ENCODE results near the gene KLLN. TPM values are rescaled to one million over a fixed set of nuclear protein-coding genes. Genes with fewer than 3 reads are reported as not detected.
A peak's percentile ranks its signal among the peaks of the same experiment; 100 is the strongest.
"Not testable (repeated sequence)": the region's sequence is repeated elsewhere in the genome, so short reads cannot be mapped to it uniquely, and the experiment has no call there.

The KLLN gene, protein sequence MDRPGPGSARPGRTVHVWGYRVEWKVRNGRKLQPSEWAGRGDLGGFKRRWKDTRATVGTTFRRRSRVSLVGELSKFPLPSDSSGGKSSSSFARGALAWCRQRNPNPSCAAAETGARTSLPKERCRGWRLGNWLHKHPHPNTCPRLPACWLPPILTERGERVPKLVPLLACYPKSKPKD
- 2.2 TPM for total RNA-seq

DNA sequence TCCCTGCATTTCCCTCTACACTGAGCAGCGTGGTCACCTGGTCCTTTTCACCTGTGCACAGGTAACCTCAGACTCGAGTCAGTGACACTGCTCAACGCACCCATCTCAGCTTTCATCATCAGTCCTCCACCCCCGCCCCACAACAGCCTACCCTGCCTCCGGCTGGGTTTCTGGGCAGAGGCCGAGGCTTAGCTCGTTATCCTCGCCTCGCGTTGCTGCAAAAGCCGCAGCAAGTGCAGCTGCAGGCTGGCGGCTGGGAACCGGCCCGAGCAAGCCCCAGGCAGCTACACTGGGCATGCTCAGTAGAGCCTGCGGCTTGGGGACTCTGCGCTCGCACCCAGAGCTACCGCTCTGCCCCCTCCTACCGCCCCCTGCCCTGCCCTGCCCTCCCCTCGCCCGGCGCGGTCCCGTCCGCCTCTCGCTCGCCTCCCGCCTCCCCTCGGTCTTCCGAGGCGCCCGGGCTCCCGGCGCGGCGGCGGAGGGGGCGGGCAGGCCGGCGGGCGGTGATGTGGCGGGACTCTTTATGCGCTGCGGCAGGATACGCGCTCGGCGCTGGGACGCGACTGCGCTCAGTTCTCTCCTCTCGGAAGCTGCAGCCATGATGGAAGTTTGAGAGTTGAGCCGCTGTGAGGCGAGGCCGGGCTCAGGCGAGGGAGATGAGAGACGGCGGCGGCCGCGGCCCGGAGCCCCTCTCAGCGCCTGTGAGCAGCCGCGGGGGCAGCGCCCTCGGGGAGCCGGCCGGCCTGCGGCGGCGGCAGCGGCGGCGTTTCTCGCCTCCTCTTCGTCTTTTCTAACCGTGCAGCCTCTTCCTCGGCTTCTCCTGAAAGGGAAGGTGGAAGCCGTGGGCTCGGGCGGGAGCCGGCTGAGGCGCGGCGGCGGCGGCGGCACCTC is at the start of gene KLLN, which contains the start of gene PTEN:
KLLN (minus strand) TSS at position 481 of the 891 bp plus-strand sequence. CDS start 1,046 bp downstream, outside the sequence.
PTEN (plus strand) TSS at position 573 of the 891 bp plus-strand sequence. CDS start 845 bp downstream, outside the sequence.
- peak; percentile 71 to 91 (median 89) for DNase-seq (ENCODE audit: low read depth in 2 of 3, low spot score in 2 of 3)

DNA sequence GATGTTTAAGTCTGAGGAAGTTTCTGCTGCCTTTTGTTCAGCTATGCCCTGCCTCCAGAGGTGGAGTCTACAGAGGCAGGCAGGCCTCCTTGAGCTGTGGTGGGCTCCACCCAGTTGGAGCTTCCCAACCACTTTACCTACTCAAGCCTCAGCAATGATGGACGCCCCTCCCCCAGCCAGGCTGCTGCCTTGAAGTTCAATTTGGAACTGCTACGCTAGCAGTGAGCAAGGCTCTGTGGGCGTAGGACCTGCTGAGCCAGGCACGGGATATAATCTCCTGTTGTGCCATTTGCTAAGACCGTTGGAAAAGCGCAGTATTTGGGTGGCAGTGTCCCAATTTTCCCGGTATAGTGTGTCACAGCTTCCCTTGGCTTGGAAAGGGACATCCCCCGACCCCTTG is 40.1 kb upstream of the KLLN start:
- DNase-seq (ENCODE audit: low read depth in 2 of 3, low spot score in 2 of 3), result not testable (repeated sequence)

DNA sequence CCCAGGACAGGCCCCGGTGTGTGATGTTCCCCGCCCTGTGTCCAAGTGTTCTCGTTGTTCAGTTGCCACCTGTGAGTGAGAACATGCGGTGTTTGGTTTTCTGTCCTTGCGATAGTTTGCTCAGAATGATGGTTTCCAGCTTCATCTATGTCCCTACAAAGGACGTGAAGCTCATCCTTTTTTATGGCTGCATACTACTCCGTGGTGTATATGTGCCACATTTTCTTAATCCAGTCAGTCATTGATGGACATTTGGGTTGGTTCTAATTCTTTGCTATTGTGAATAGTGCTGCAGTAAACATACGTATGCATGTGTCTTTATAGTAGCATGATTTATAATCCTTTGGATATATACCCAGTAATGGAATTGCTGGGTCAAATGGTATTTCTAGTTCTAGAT is 34.6 kb upstream of the KLLN start:
- DNase-seq (ENCODE audit: low read depth in 2 of 3, low spot score in 2 of 3), result not testable (repeated sequence)

DNA sequence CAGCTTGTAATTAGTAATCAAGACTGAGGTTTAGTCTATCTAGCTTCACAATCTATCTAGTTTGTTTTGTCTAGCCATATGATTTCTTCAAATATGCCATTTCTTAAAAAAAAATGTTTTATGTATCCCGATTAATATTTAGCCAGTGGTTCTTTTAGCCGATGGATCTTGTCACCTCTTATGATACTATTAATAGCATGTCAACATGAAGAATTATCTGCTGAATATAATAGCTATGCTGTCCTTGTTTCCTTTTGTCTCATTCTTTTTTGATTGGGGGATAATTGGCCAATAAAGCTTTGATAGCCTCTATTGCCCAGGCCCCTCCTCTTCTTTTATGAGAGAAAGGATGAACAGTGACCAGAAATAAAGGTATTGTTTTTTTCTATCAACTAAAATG is 32.9 kb upstream of the KLLN start:
- DNase-seq (ENCODE audit: low read depth in 2 of 3, low spot score in 2 of 3), result no peak

DNA sequence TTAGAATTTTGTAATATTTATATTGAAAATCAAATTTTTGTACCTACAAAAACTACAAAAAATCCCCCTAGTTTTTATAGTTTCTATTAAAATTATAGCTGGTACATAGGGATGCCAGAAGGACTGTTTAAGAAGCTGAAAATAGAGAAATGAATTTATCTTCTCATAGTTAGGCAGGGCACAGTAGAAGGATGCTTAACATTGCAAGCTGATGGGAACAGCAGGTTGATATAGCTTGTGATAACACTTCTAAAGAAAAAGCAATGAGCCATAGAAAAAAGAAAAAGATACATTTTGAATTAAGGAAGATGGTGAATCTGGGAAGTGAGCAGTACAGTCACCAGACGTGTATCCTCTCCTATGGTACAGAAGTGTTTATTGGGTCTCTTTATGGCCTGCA is 32.1 kb upstream of the KLLN start:
- DNase-seq (ENCODE audit: low read depth in 2 of 3, low spot score in 2 of 3), result no peak

DNA sequence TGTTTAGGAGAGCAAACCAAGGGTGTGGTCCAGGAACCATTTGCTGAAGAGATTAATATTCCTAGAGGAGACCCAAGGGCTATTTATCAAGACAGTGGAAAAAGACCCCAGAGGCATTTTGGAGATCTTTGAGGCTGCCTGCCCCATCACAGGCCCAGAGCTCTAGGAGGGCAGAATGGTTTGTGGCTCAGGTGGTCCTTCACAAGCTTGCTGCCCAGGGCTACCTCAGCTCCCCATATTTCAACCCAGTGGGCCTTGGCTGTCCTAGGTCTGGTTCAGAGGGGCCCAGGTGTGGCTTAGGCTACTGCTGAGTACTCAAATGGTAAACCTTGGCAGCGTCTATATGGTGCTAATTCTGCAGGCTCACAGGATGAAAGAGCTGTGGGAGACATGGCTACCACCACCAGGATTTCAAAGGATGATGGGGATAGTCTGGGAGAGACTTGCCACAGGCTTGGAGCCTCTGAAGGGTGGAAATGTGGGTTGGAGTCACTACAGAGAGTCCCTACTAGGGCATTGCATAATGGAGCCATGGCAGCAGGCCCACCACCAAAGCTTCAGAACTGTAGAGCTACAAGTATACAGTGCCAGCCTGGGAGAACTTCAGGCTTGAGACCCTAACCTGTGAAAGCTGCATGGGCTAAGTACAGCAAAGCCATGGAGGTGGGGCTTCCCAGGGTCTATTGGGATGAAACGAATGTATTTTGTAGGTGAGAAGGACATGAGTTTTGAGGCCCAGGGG is 24.4 kb upstream of the KLLN start:
- no peak for DNase-seq (ENCODE audit: low read depth in 2 of 3, low spot score in 2 of 3)

DNA sequence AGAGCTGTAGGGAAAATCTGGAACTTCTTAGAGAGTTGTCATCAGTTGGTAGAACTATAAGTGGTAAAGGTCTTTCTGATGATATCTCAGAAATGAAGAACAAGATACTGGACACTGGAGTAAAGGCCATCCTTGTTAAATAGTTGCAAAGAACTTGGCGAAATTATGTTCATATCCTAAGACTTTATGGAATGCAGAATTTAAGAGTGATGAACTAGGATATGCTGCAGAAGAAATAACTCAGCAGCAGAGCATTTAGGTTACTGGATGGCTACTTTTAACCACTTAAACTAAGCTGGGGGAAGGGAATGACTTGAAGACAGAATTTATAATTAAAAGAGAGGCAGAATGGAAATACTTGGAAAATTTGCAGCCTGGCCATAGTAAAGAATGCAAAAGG is 23.8 kb upstream of the KLLN start:
- DNase-seq (ENCODE audit: low read depth in 2 of 3, low spot score in 2 of 3), result no peak

DNA sequence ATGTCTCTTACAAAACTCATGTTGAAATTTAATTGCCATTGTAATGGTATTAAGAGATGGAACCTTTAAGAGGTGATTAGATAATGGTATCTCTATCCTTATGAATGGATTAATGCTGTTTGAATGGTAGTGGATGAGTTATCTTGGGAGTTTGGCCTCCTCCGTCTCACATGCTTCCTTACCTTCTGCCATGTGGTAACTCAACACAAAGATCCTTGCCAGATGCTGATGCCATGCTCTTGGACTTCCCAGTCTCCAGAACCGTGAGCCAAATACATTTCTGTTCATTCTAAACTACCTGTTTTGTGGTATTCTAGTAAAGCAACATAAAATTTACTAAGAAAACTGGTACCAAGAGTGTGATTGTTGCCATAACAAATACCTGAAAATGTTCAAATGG is 23.3 kb upstream of the KLLN start:
- DNase-seq (ENCODE audit: low read depth in 2 of 3, low spot score in 2 of 3), result no peak

DNA sequence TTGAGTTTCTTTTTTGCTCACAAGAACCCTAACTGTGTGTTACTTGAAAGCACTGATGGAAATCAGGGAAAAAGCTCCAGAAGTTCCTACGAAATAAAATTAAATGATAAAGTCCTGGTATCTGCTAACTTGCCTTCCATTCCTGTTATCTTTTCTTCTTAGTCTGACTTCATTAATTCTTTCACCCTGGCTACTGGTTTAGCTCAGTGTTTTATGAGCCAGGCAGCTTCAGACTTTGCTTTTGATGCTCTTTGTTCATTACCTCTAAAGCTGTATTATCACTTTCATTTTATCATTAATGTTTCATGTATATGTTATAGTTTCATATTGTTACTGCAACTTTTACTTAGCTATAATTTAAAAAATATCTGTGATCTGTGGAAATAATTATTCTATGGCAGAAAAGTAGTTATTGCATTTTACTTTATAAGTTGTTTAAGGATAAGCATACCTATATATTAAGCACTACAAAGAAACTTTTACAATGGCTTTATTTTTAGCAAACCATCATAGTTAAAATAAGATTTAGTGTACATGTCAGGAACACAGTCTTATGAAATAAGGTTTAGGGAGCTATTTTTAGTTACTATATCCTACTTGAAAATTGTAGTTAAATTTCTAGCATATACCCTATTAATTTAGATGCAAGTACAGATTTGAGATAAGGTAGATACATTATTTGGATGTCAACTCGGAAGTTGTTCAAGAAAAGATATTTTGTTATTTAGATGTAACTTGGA is 19.4 kb upstream of the KLLN start:
- no peak for DNase-seq (ENCODE audit: low read depth in 2 of 3, low spot score in 2 of 3)

DNA sequence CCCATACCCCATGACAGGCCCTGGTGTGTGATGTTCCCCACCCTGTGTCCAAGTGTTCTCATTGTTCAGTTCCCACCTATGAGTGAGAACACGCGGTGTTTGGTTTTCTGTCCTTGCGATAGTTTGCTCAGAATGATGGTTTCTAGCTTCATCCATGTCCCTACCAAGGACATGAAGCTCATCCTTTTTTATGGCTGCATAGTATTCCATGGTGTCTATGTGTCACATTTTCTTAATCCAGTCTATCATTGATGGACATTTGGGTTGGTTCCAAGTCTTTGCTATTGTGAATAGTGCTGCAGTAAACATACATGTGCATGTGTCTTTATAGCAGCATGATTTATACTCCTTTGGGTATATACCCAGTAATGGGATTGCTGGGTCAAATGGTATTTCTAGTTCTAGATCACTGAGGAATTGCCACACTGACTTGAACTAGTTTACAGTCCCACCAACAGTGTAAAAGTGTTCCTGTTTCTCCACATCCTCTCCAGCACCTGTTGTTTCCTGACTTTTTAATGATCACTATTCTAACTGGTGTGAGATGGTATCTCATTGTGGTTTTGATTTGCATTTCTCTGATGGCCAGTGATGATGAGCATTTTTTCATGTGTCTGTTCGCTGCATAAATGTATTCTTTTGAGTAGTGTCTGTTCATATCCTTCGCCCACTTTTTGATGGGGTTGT is 18.2 kb upstream of the KLLN start:
- DNase-seq (ENCODE audit: low read depth in 2 of 3, low spot score in 2 of 3), result not testable (repeated sequence)

DNA sequence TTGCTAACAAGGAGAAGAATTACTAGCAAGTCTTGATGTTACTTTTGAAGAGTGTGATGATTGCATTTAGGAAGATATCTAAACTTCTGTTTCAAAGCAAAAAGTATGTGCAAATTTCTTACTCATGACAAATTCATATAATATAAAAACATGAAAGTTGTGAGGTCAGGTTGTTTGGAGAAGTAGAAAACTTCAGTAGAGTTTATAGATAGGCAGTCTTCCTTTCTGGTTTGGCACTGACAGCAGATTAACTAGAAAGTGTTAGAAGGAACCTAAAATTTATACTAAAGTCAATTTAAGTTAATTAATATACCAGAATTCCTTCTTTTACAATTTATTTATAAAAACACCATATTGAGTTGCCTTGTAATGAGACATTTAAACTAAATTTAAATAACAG is 17.0 kb upstream of the KLLN start:
- DNase-seq (ENCODE audit: low read depth in 2 of 3, low spot score in 2 of 3), result peak in 1 of 3 donors; percentile 55

DNA sequence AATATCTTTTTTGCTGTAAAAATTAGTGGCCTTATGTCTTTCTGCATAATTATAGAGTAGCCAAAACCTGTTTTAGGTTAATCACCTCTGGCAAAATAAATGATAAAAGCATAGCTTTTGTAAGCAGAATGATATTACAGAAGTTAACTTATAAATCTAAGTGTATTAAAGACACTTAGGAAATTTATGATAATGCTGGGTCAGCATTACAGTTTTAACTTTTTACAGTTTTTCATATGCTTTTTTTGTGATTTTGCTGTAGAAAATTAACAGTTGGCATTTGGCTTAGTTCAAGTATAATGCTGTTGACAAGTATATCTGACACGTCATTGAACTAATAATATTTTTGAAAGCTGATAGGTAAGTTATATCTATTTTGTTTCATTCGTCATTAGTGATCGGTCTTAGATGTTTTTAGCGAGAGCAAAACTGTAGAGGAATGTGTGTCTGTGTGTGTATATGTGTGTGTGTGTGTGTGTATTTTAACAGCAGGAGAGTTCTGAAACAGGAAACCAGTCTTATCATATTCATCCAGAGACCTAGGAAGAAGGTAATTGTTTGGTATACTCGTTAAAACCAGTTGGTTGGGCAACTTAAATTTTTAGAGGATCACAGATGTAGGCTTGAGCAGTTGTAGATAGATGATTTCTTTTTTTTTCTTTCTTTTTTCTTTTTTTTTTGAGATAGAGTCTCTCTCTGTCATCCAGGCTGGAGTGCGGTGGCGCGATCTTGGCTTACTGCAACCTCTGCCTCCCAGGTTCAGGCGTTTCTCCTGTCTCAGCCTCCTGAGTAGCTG is 15.5 kb upstream of the KLLN start:
- peak in 2 of 3 donors; percentile 69 to 89 for DNase-seq (ENCODE audit: low read depth in 2 of 3, low spot score in 2 of 3)

DNA sequence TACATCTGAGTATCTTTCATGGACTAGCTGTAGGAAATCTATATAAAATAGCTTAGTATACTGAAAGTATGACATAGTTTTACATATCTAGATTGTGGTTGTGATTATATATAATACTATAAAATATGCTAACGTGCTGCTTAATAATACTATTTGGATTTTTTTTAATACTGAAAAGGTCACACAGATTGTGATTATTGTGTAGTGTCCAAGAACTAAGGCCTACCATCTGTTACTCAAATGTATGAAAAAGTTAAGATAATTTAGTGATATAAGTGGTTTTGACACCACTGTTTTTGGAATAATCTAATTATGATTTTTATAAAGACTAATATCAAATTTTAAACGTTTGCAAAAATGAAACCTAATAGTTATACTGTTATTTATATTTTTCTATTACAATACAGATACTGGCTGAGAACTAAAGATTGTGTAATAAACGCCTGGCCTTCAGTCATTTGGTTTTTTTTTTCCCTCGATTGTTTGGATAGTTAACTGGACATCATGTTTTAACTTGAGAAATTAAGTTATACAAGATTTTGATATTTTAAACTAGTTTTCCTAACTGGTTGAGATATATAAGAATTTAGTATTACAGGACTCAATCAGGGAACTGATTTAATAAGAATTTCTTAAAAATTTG is 12.7 kb upstream of the KLLN start:
- no peak for DNase-seq (ENCODE audit: low read depth in 2 of 3, low spot score in 2 of 3)

DNA sequence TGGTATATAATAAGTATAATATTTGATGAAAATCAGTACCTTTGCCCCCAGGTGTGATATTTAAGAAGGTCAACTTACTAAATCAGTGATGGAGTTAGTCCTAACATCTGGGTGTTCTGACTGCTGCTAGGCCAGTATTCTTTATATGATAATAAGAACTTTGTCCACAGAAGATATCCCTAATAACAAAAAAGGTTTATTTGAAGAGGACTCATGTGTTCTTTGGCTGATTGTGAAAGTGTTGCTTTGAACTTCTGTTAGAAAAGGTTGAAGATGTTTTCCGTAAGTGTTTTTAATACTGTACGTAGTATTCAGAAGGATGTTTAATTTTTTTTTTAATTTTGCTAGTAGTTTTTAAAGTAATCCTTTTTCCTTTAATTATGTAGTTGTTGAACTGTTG is 10.3 kb upstream of the KLLN start:
- no peak for DNase-seq (ENCODE audit: low read depth in 2 of 3, low spot score in 2 of 3)

DNA sequence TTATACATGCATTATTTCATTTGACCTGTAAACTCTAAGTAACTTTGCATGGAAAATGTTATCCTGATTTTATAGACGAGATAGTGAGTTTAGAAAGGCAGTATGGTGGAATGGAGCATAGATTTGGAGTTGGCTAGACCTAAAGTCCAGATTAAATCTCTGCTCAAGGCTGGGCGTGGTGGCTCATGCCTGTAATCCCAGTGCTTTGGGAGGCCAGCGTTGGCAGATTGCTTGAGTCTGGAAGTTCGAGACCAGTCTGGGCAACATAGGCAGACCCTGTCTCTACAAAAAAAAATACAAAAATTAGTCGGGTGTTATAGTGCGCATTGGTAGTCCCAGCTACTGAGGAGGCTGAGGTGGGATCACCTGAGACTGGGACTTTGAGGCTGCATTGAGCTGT is 9.5 kb upstream of the KLLN start:
- DNase-seq (ENCODE audit: low read depth in 2 of 3, low spot score in 2 of 3), result no peak

DNA sequence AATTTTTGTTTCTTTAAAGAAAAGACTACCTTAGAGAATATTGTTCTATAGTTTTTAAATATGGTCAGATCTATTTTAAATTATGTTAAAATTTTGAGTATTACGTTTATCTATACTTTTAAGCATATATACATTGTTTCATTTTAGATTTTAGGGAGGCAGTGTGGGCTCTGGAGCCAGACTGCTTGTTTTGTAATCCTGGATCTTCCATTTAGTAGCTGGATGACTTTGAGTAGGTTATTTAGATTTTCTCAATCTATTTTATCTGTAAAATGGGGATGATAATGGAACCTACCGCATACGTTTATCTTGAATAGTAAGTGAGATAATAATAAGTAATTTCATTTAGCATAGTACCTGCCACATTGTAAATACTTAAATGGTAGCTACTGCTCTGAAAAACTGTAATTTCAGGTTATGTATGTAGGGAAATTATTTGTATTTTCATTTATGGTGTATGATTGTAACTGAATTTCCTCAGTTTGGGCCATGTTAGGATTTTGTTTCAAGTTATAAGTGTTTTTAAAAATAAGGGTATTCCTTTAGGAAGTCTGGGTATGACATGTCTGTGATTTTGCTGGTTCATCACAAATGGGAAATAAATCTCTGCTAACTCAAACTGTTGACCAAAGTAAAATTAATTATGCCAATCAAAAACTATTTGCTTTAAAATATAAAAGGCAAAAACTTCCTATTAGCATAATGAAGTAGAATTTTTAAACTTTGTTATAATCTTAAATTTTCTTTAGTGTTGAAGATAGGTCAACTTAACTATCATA is 6.6 kb upstream of the KLLN start:
- no peak for DNase-seq (ENCODE audit: low read depth in 2 of 3, low spot score in 2 of 3)

DNA sequence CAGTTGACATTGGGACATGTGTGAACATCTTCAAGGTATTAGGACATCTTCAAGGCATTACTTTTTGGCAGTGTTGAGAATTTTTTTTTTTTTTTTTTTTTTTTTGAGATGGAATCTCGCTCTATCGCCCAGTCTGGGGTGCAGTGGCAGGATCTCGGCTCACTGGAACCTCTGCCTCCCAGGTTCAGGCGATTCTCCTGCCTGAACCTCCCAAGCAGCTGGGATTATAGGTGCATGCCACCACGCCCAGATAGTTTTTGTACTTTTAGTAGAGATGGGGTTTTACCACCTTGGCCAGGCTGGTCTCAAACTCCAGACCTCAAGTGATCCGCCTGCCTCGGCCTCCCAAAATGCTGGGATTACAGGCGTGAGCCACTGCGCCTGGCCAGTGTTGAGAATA is 5.8 kb upstream of the KLLN start:
- DNase-seq (ENCODE audit: low read depth in 2 of 3, low spot score in 2 of 3), result not testable (repeated sequence)

DNA sequence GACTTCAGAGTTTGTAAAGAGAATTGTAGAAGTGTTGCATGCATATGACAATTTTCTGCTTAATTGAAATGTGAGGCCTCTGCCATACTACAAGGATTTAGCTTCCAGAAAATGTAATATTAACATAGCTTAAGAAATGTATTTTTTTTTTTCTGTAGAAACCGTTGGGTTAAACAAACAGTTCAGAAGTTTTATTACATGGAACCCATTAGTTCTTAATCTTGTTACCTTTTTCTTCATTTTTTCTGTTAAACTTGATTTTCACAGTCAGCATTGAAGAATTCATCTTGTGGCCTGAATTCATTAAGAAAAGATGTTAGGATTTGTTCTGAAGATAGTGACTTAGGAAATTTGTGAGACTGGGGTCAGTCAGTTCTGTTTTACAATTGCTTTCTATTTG is 4.9 kb upstream of the KLLN start:
- DNase-seq (ENCODE audit: low read depth in 2 of 3, low spot score in 2 of 3), result no peak

Data from hematopoietic multipotent progenitor cell (in vitro differentiated cells).